ENCODE measurements around the gene NEU3.
"Not testable (repeated sequence)": the region's sequence is repeated elsewhere in the genome, so short reads cannot be mapped to it uniquely, and the experiment has no call there.

NEU3 gene

GRCh38 chr11:75028321-75028720, 39.6 kb downstream of the NEU3 start:
- no peak for DNase-seq (ENCODE audit: low read depth in 2 of 3, low spot score in 2 of 3)

- DNase-seq (ENCODE audit: low read depth in 2 of 3, low spot score in 2 of 3), result no peak
These were observed 40.0 kb downstream of the NEU3 start for GRCh38 chr11:75028724-75029123.

- no peak for DNase-seq (ENCODE audit: low read depth in 2 of 3, low spot score in 2 of 3)
These were observed 41.3 kb downstream of the NEU3 start for GRCh38 chr11:75029836-75030631.

GRCh38 chr11:75031224-75031753, 42.6 kb downstream of the NEU3 start:
- DNase-seq (ENCODE audit: low read depth in 2 of 3, low spot score in 2 of 3), result no peak

- peak; percentile 19 to 62 (median 61) for DNase-seq (ENCODE audit: low read depth in 2 of 3, low spot score in 2 of 3)
These were observed 43.2 kb downstream of the NEU3 start for GRCh38 chr11:75031771-75032549.

GRCh38 chr11:75032550-75032935, 43.8 kb downstream of the NEU3 start:
- no peak for DNase-seq (ENCODE audit: low read depth in 2 of 3, low spot score in 2 of 3)

- no peak for DNase-seq (ENCODE audit: low read depth in 2 of 3, low spot score in 2 of 3)
These were observed 45.2 kb downstream of the NEU3 start for GRCh38 chr11:75033916-75034315.

- DNase-seq (ENCODE audit: low read depth in 2 of 3, low spot score in 2 of 3), result no peak
These were observed 46.5 kb downstream of the NEU3 start for GRCh38 chr11:75035256-75035655.

- DNase-seq (ENCODE audit: low read depth in 2 of 3, low spot score in 2 of 3), result no peak
These were observed 47.3 kb downstream of the NEU3 start for GRCh38 chr11:75035911-75036565.

- DNase-seq (ENCODE audit: low read depth in 2 of 3, low spot score in 2 of 3), result no peak
These were observed 51.5 kb downstream of the NEU3 start for GRCh38 chr11:75040167-75040770.

GRCh38 chr11:75041263-75041662, 52.5 kb downstream of the NEU3 start:
- no peak for DNase-seq (ENCODE audit: low read depth in 2 of 3, low spot score in 2 of 3)

GRCh38 chr11:75041821-75042220, 53.1 kb downstream of the NEU3 start:
- DNase-seq (ENCODE audit: low read depth in 2 of 3, low spot score in 2 of 3), result not testable (repeated sequence)

GRCh38 chr11:75044381-75045170, 55.8 kb downstream of the NEU3 start:
- DNase-seq (ENCODE audit: low read depth in 2 of 3, low spot score in 2 of 3), result not testable (repeated sequence)

GRCh38 chr11:75046668-75047067, 57.9 kb downstream of the NEU3 start:
- not testable (repeated sequence) for DNase-seq (ENCODE audit: low read depth in 2 of 3, low spot score in 2 of 3)

- no peak for DNase-seq (ENCODE audit: low read depth in 2 of 3, low spot score in 2 of 3)
These were observed 58.5 kb downstream of the NEU3 start for GRCh38 chr11:75047191-75047590.

GRCh38 chr11:75049501-75050266, 61.0 kb downstream of the NEU3 start:
- DNase-seq (ENCODE audit: low read depth in 2 of 3, low spot score in 2 of 3), result not testable (repeated sequence)

- DNase-seq (ENCODE audit: low read depth in 2 of 3, low spot score in 2 of 3), result no peak
These were observed 61.8 kb downstream of the NEU3 start for GRCh38 chr11:75050516-75050915.

- DNase-seq (ENCODE audit: low read depth in 2 of 3, low spot score in 2 of 3), result no peak
These were observed 62.3 kb downstream of the NEU3 start for GRCh38 chr11:75051043-75051442.

- no peak for DNase-seq (ENCODE audit: low read depth in 2 of 3, low spot score in 2 of 3)
These were observed 63.7 kb downstream of the NEU3 start for GRCh38 chr11:75052457-75052856.

GRCh38 chr11:75055511-75055910, 66.8 kb downstream of the NEU3 start:
- no peak for DNase-seq (ENCODE audit: low read depth in 2 of 3, low spot score in 2 of 3)
